IMR-90 (cell line): ENCODE data around the gene CD86.

Experiments used
- BHLHE40 ChIP-seq: fragments of 150-350 bp; IDR thresholded peaks from 2 replicates; pipeline ENCODE4 v1.6.1; 2016; ENCODE audit warnings: mild to moderate bottlenecking, low read depth, low read length
- CEBPB ChIP-seq: IDR thresholded peaks from 2 replicates; pipeline ENCODE4 v1.6.1; 2012; ENCODE audit warnings: low read depth, low read length, improper control_type of control experiment
- CHD1 ChIP-seq: IDR thresholded peaks from 2 replicates; pipeline ENCODE4 v1.6.1; 2012; ENCODE audit warnings: low read depth, low read length, improper control_type of control experiment
- FOS ChIP-seq: fragments of 150-350 bp; IDR thresholded peaks from 2 replicates; pipeline ENCODE4 v1.6.1; 2016; ENCODE audit warnings: low read depth, low read length
- MAFK ChIP-seq: IDR thresholded peaks from 2 replicates; pipeline ENCODE4 v1.6.1; 2012; ENCODE audit warnings: low read depth, low read length, improper control_type of control experiment
- MXI1 ChIP-seq: IDR thresholded peaks from 2 replicates; pipeline ENCODE4 v1.6.1; 2012; ENCODE audit warnings: low read depth, mild to moderate bottlenecking, low read length, moderate library complexity, borderline replicate concordance
- POLR2A ChIP-seq: IDR thresholded peaks from 2 replicates; pipeline ENCODE4 v1.6.1; 2012; ENCODE audit warnings: mild to moderate bottlenecking, low read depth, low read length
- RAD21 ChIP-seq: IDR thresholded peaks from 2 replicates; pipeline ENCODE4 v1.6.1; 2012; ENCODE audit warnings: low read length, improper control_type of control experiment
- RCOR1 ChIP-seq: IDR thresholded peaks from 2 replicates; pipeline ENCODE4 v1.6.1; 2012; ENCODE audit warnings: mild to moderate bottlenecking, low read length, improper control_type of control experiment; ENCODE audit not compliant: insufficient replicate concordance
- SMC3 ChIP-seq: fragments of 150-350 bp; IDR thresholded peaks from 2 replicates; pipeline ENCODE4 v1.6.1; 2016; ENCODE audit warnings: low read depth, mild to moderate bottlenecking, antibody characterized with exemption, low read length, moderate library complexity
- TF ChIP-seq, protein P1 (sequence below): conservative IDR thresholded peaks from 2 replicates; pipeline ENCODE4 v1.5.1; 2012; ENCODE audit warnings: mild to moderate bottlenecking, low read depth, low read length, improper control_type of control experiment
- TF ChIP-seq, protein P2 (sequence below): fragments of 150-350 bp; IDR thresholded peaks from 2 replicates; pipeline ENCODE4 v1.6.1; 2016; ENCODE audit warnings: low read depth, mild to moderate bottlenecking, low read length, moderate library complexity, borderline replicate concordance
- TF ChIP-seq, protein P3 (sequence below): fragments of 150-350 bp; IDR thresholded peaks from 2 replicates; pipeline ENCODE4 v1.6.1; 2017; ENCODE audit warnings: mild to moderate bottlenecking, antibody characterized with exemption, low read length, low read depth

DNA sequence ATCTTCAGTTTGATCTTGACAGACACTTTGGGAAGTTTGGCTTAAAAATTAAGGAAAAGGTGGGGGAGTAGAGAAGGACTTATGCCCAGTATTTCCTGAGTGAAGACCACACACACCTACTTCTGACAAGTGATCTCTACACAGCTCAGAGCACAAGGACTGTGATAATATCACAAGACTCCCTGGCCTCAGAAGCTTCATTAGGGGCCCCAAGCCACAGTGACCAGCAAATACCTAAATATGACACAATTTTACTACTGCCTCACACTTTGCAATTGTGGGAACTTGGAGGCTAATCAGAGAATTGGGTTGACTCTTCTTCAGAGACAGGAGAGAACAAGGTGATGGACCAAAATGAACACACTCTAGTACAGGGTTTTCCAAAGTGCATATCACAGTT, 35.7 kb upstream of the CD86 start:
- TF ChIP-seq POLR2A, result no peak
- TF ChIP-seq, protein P1, sequence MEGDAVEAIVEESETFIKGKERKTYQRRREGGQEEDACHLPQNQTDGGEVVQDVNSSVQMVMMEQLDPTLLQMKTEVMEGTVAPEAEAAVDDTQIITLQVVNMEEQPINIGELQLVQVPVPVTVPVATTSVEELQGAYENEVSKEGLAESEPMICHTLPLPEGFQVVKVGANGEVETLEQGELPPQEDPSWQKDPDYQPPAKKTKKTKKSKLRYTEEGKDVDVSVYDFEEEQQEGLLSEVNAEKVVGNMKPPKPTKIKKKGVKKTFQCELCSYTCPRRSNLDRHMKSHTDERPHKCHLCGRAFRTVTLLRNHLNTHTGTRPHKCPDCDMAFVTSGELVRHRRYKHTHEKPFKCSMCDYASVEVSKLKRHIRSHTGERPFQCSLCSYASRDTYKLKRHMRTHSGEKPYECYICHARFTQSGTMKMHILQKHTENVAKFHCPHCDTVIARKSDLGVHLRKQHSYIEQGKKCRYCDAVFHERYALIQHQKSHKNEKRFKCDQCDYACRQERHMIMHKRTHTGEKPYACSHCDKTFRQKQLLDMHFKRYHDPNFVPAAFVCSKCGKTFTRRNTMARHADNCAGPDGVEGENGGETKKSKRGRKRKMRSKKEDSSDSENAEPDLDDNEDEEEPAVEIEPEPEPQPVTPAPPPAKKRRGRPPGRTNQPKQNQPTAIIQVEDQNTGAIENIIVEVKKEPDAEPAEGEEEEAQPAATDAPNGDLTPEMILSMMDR, result no peak
- TF ChIP-seq RAD21, result no peak
- TF ChIP-seq SMC3, result no peak
- TF ChIP-seq, protein P2, sequence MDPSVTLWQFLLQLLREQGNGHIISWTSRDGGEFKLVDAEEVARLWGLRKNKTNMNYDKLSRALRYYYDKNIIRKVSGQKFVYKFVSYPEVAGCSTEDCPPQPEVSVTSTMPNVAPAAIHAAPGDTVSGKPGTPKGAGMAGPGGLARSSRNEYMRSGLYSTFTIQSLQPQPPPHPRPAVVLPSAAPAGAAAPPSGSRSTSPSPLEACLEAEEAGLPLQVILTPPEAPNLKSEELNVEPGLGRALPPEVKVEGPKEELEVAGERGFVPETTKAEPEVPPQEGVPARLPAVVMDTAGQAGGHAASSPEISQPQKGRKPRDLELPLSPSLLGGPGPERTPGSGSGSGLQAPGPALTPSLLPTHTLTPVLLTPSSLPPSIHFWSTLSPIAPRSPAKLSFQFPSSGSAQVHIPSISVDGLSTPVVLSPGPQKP, result no peak
- TF ChIP-seq, protein P3, sequence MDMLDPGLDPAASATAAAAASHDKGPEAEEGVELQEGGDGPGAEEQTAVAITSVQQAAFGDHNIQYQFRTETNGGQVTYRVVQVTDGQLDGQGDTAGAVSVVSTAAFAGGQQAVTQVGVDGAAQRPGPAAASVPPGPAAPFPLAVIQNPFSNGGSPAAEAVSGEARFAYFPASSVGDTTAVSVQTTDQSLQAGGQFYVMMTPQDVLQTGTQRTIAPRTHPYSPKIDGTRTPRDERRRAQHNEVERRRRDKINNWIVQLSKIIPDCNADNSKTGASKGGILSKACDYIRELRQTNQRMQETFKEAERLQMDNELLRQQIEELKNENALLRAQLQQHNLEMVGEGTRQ, result no peak
- TF ChIP-seq MXI1, result no peak
- no peak for TF ChIP-seq FOS
- TF ChIP-seq CHD1, result no peak
- no peak for TF ChIP-seq CEBPB
- TF ChIP-seq RCOR1, result no peak
- no peak for TF ChIP-seq MAFK
- TF ChIP-seq BHLHE40, result no peak
